Measurements from ENCODE around the gene GABRD.

GABRD gene

GRCh38 chr1:2018217-2019171 is 651 bp upstream of the GABRD start:
- DNase-seq: no peak

- no peak for DNase-seq
Observed at GRCh38 chr1:2019571-2020309, 595 bp downstream of the GABRD start.

GRCh38 chr1:2020310-2020655 is 1.1 kb downstream of the GABRD start:
- DNase-seq: no peak

GRCh38 chr1:2021550-2021949 is 2.4 kb downstream of the GABRD start:
- no peak for DNase-seq

- DNase-seq: no peak
Observed at GRCh38 chr1:2022063-2022770, 3.1 kb downstream of the GABRD start.

- no peak for DNase-seq
Observed at GRCh38 chr1:2023187-2023586, 4.0 kb downstream of the GABRD start.

GRCh38 chr1:2024451-2024850 is 5.3 kb downstream of the GABRD start:
- DNase-seq: no peak

GRCh38 chr1:2024887-2025286 is 5.7 kb downstream of the GABRD start:
- no peak for DNase-seq

- DNase-seq: no peak
Observed at GRCh38 chr1:2025491-2025981, 6.4 kb downstream of the GABRD start.

GRCh38 chr1:2027961-2028583 is 8.9 kb downstream of the GABRD start:
- no peak for DNase-seq

- DNase-seq: no peak
Observed at GRCh38 chr1:2028870-2029560, 9.9 kb downstream of the GABRD start.

GRCh38 chr1:2029561-2029960 is 10.4 kb downstream of the GABRD start:
- no peak for DNase-seq

GRCh38 chr1:2030076-2030871 is 11.1 kb downstream of the GABRD start:
- DNase-seq: no peak

- no peak for DNase-seq
Observed at GRCh38 chr1:2031546-2032540, 12.7 kb downstream of the GABRD start.

- no peak for DNase-seq
Observed at GRCh38 chr1:2032737-2033136, 13.6 kb downstream of the GABRD start.

- DNase-seq: no peak
Observed at GRCh38 chr1:2033165-2033564, 14.0 kb downstream of the GABRD start.

- no peak for DNase-seq
Observed at GRCh38 chr1:2036287-2036686, 17.1 kb downstream of the GABRD start.

GRCh38 chr1:2037314-2037979 is 18.3 kb downstream of the GABRD start:
- no peak for DNase-seq

GRCh38 chr1:2038229-2038628 is 19.1 kb downstream of the GABRD start:
- no peak for DNase-seq

Data from effector CD8-positive, alpha-beta T cell (primary cell).